ENCODE measurements around the gene SP6.

DNA sequence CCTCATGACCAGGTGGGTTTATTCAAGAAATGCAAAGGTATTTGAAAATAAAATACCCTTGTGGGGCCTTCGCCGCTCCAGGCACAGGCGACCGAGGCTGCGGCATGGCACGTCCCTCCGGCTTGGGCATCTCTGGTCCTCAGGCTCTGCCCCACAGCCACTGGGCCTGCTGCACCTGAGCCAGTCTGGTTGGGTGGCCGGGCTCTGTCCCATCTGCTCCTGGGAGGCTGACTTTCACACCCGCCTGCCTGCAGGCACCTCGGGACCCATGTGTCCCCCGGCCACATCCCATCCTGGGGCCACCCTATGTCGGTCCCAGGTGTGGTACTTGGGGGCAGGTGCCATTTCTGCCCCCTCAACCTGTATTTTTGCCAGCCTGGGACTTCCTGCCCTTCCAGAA, 50.3 kb downstream of the SP6 start:
- TF ChIP-seq POLR2A (IDR thresholded peaks at IDR 0.05; ENCODE audit: borderline replicate concordance, extremely low read depth, insufficient read depth, insufficient read length) (no peak), POLR2AphosphoS5 (IDR thresholded peaks at IDR 0.05; ENCODE audit: low read depth, low read length) (no peak), SP1 (IDR thresholded peaks at IDR 0.05; ENCODE audit: low read depth) (no peak), EZH2 (IDR thresholded peaks at IDR 0.05) (no peak)
- TF ChIP-seq, protein P1, sequence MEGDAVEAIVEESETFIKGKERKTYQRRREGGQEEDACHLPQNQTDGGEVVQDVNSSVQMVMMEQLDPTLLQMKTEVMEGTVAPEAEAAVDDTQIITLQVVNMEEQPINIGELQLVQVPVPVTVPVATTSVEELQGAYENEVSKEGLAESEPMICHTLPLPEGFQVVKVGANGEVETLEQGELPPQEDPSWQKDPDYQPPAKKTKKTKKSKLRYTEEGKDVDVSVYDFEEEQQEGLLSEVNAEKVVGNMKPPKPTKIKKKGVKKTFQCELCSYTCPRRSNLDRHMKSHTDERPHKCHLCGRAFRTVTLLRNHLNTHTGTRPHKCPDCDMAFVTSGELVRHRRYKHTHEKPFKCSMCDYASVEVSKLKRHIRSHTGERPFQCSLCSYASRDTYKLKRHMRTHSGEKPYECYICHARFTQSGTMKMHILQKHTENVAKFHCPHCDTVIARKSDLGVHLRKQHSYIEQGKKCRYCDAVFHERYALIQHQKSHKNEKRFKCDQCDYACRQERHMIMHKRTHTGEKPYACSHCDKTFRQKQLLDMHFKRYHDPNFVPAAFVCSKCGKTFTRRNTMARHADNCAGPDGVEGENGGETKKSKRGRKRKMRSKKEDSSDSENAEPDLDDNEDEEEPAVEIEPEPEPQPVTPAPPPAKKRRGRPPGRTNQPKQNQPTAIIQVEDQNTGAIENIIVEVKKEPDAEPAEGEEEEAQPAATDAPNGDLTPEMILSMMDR (IDR thresholded peaks at IDR 0.05 in 2 of 3, conservative IDR thresholded peaks at IDR 0.05 in 1 of 3; ENCODE audit: borderline replicate concordance in 1 of 3, insufficient read depth in 1 of 3, low read depth in 2 of 3, low read length in 2 of 3): no peak

All from HCT116 (cell line).